K562 (cell line): ENCODE data around the gene TMEM60. TPM values are rescaled to one million over a fixed set of nuclear protein-coding genes. Genes with fewer than 3 reads are reported as not detected.

Experiments used
- ATAC-seq: fragments of 200-7000 bp; cut with Tn5 transposase; 3 replicates; pipeline ENCODE4 v1.9.1; 2020; ENCODE audit warnings: moderate library complexity
- BruUV-seq: library from RNA; stranded (reverse); fragments of 400-500 nt; replicated peaks from 2 replicates; lab custom pipeline; 2021; lab: Mats Ljungman, UMichigan
- CTCF ChIA-PET: fragments of 300-600 bp; formaldehyde crosslinking; extraction: SDS; loops from one replicate; lab custom pipeline; 2021; ENCODE audit warnings: low intra/inter-chr PET ratio; lab: Yijun Ruan, JAX
- POLR2A ChIA-PET: fragments of 300-600, 350-650 bp; sonication (Branson Sonifier 250); formaldehyde crosslinking; extraction: SDS; loops from one replicate; lab custom pipeline; 2021; ENCODE audit warnings: antibody characterized with exemption, inconsistent platforms; lab: Yijun Ruan, JAX
- DNase-seq, 4 experiments: peaks; one replicate each; pipeline versions ENCODE4 v3.0.0 to v3.0.0-alpha.2; 2011 to 2018; ENCODE audit warnings: low spot score in 3 of 4, mixed read lengths in 3 of 4; ENCODE audit errors: extremely low read depth in 1 of 4
- FAIRE-seq: peaks from 2 replicates; lab custom pipeline; 2011; peaks lifted over from hg19 to GRCh38; lab: Jason Lieb, UNC
- H2AFZ ChIP-seq: 2 replicates; pipeline ENCODE4 v1.6.0; 2011; ENCODE audit warnings: low read depth, low read length, control low read depth, inconsistent platforms
- H3K27ac ChIP-seq: fragments of 200-600 bp; 3 replicates; pipeline ENCODE4 v1.8.0; 2011; ENCODE audit warnings: low read depth, mild to moderate bottlenecking, control low read depth, inconsistent platforms, low read length, moderate library complexity, mixed read lengths; ENCODE audit errors: extremely low read depth
- H3K27me3 ChIP-seq, 2 experiments: fragments of 300-600 bp in 1 of 2; 2 replicates in 1 of 2; 3 replicates in 1 of 2; pipeline versions ENCODE4 v1.6.0 to v1.8.0; 2011; ENCODE audit warnings: inconsistent platforms in 2 of 2, low read length in 2 of 2, mild to moderate bottlenecking in 1 of 2, mixed read lengths in 1 of 2, moderate library complexity in 1 of 2; ENCODE audit not compliant: control insufficient read depth in 2 of 2, insufficient read depth in 2 of 2
- H3K36me3 ChIP-seq: fragments of 300-600 bp; 3 replicates; pipeline ENCODE4 v1.8.0; 2011; ENCODE audit warnings: mild to moderate bottlenecking, low read length, inconsistent platforms; ENCODE audit not compliant: control insufficient read depth, insufficient read depth
- H3K4me1 ChIP-seq, 2 experiments: fragments of 200-600 bp in 1 of 2; replicated peaks in 1 of 2; 2 replicates in 1 of 2; 3 replicates in 1 of 2; pipeline versions ENCODE4 v1.5.1 to v1.8.0; 2011; ENCODE audit warnings: inconsistent platforms in 2 of 2, low read length in 2 of 2, mild to moderate bottlenecking in 1 of 2, mixed read lengths in 1 of 2, moderate library complexity in 1 of 2; ENCODE audit not compliant: control insufficient read depth in 2 of 2, insufficient read depth in 2 of 2
- H3K4me2 ChIP-seq: 2 replicates; pipeline ENCODE4 v1.6.1; 2011; ENCODE audit warnings: low read length, control low read depth, inconsistent platforms, mixed read lengths; ENCODE audit not compliant: insufficient read depth
- H3K4me3 ChIP-seq: fragments of 200-600 bp; sonication (generic), shearing (Covaris generic); 2 replicates; pipeline ENCODE4 v1.5.1; 2016; ENCODE audit warnings: control low read depth, inconsistent platforms
- H3K79me2 ChIP-seq: fragments of 200-600 bp; 3 replicates; pipeline ENCODE4 v1.8.0; 2011; ENCODE audit warnings: low read length, inconsistent platforms; ENCODE audit not compliant: control insufficient read depth, insufficient read depth
- H3K9ac ChIP-seq, 2 experiments: 2 replicates each; pipeline versions ENCODE4 v1.6.0 to v1.6.1; 2011; ENCODE audit warnings: low read depth in 2 of 2, low read length in 2 of 2, control low read depth in 1 of 2, inconsistent platforms in 1 of 2, mild to moderate bottlenecking in 1 of 2, mixed read lengths in 1 of 2; ENCODE audit not compliant: insufficient read depth in 1 of 2
- H3K9me1 ChIP-seq: one replicate; pipeline ENCODE4 v1.6.0; 2011; ENCODE audit warnings: inconsistent platforms, mild to moderate bottlenecking, low read length, moderate library complexity; ENCODE audit not compliant: control insufficient read depth, insufficient read depth
- H3K9me3 ChIP-seq: replicated peaks from 2 replicates; pipeline ENCODE4 v1.5.1; 2011; ENCODE audit warnings: low read depth, low read length, inconsistent platforms; ENCODE audit not compliant: control insufficient read depth, insufficient read depth
- H4K20me1 ChIP-seq: replicated peaks from 2 replicates; pipeline ENCODE4 v1.6.1; 2011; ENCODE audit warnings: low read length, inconsistent platforms, mixed read lengths; ENCODE audit not compliant: control insufficient read depth, insufficient read depth
- AFF4 ChIP-seq: sonication (generic); formaldehyde crosslinking; IDR thresholded peaks from 2 replicates; pipeline ENCODE4 v1.8.0; 2023; ENCODE audit warnings: mild to moderate bottlenecking, missing genetic modification reagents
- BDP1 ChIP-seq: IDR thresholded peaks from 3 replicates; pipeline ENCODE4 v1.6.1; 2011; ENCODE audit not compliant: insufficient read length, insufficient read depth
- GATAD2B ChIP-seq: fragments of 450-650 bp; IDR thresholded peaks from 2 replicates; pipeline ENCODE4 v1.6.1; 2017; ENCODE audit warnings: mild to moderate bottlenecking, borderline replicate concordance
- MED1 ChIP-seq: sonication (generic); formaldehyde crosslinking; IDR thresholded peaks from 2 replicates; pipeline ENCODE4 v1.8.1; 2023; ENCODE audit warnings: missing genetic modification reagents, borderline replicate concordance
- MTA1 ChIP-seq: fragments of 450-650 bp; IDR thresholded peaks from 2 replicates; pipeline ENCODE4 v1.6.1; 2017; ENCODE audit warnings: borderline replicate concordance
- NBN ChIP-seq: fragments of 450-650 bp; IDR thresholded peaks from 2 replicates; pipeline ENCODE4 v1.6.1; 2016; ENCODE audit warnings: low read depth, mild to moderate bottlenecking
- RAD51 ChIP-seq: fragments of 450-650 bp; IDR thresholded peaks from 2 replicates; pipeline ENCODE4 v1.7.1; 2016; ENCODE audit warnings: low read depth, mild to moderate bottlenecking, borderline replicate concordance
- ZBTB9 ChIP-seq: fragments of 450-650 bp; formaldehyde crosslinking; IDR thresholded peaks from 2 replicates; pipeline ENCODE4 v1.4.0; 2020; ENCODE audit warnings: mild to moderate bottlenecking, moderate library complexity
- WGBS: fragments of 100-300 bp; shearing (Covaris generic); methylation state at CpG from one replicate; pipeline ENCODE4 v1.1.6; 2016; ENCODE audit warnings: low coverage, mixed read lengths; ENCODE audit not compliant: insufficient coverage; ENCODE audit errors: missing lambda C conversion rate; 5-methylcytosine and 5-hydroxymethylcytosine counted together
- in situ Hi-C: fragments of 300-500 bp; cut with MboI; formaldehyde crosslinking; loops from 4 replicates; pipeline ENCODE4 v1.15.0; 2018; ENCODE audit warnings: inconsistent platforms, mixed read lengths
- intact Hi-C: fragments of 100-400 bp; cut with micrococcal nuclease; formaldehyde crosslinking; loops from 2 replicates; pipeline ENCODE4 v1.14.2; 2022
- polyA plus RNA-seq, 8 experiments: library from polyadenylated mRNA; depleted of rRNA in 4 of 8; stranded (reverse) in 5 of 8; unstranded in 3 of 8; fragments of >200 nt; fragmentation: Nextera tagmentation in 2 of 8; fragmentation: Illumina TruSeq in 1 of 8; extraction: Ambion mirVana in 2 of 8; extraction: Trizol in 1 of 8; gene quantifications; 2 replicates each; pipeline versions ENCODE4 v1.2.1 to v1.2.3, GENCODE V29; 2011 to 2014; ENCODE audit warnings: inconsistent platforms in 1 of 8, missing spikeins in 1 of 8
- total RNA-seq, 7 experiments: library from RNA; depleted of rRNA in 6 of 7; stranded (reverse); fragments of >200 nt in 6 of 7; fragmentation: Illumina TruSeq in 2 of 7; extraction: Trizol in 2 of 7; gene quantifications; 2 replicates each; pipeline versions ENCODE4 v1.2.1 to v1.2.3, GENCODE V29; 2011 to 2021; ENCODE audit warnings: low replicate concordance in 1 of 7
- TF ChIP-seq, protein P1 (sequence below): IDR thresholded peaks from 3 replicates; pipeline ENCODE4 v1.6.1; 2011; ENCODE audit warnings: borderline replicate concordance, mild to moderate bottlenecking; ENCODE audit not compliant: insufficient read length, insufficient read depth
- TF ChIP-seq, protein P2 (sequence below): sonication (generic); formaldehyde crosslinking; IDR thresholded peaks from 2 replicates; pipeline ENCODE4 v1.8.0; 2022; ENCODE audit warnings: mild to moderate bottlenecking, missing genetic modification reagents

Gene TMEM60
- total and polyA plus RNA-seq, 9 of the 15 experiments (the other 6 are each of a cell fraction or from before 2014, with no cell fraction given) = 12.5 to 140 (median 38.4) TPM

DNA sequence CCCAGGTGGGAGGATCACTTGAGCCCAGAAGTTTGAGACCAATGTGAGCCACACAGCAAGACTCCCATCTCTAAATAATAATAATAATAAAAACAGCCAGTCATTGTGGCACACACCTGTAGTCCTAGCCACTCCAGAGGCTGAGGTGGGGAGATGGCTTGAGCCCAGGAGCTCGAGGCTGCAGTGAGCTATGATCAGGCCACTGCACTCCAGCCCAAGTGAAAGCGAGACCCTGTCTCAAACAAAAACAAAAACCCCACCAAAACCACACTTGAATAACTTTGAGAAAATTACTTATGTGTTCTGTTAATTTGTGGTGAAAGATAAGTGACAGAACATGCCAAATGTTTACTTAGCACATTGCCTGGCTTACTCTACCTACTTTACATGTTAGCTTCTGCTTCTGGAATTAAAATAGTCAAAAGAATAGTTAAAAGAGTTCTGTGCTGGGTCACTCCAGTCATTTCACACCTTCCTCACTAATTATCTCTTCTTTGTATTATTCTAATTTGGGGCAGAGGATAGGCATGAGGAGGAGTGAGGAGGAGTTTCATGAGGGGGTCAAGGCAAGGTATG, 9.8 kb downstream of the TMEM60 start:
- POLR2A ChIA-PET = interaction anchor here (1.3 kb wide), 1 partner anchor 10 kb away, joined by 5 read pairs; the partner anchor contains the start of genes PHTF2 and TMEM60
- TF ChIP-seq RAD51 = no peak
- no peak for TF ChIP-seq MED1 (CRISPR knock-in tag)
- no peak for TF ChIP-seq MTA1
- no peak for TF ChIP-seq GATAD2B
- TF ChIP-seq, protein P1, sequence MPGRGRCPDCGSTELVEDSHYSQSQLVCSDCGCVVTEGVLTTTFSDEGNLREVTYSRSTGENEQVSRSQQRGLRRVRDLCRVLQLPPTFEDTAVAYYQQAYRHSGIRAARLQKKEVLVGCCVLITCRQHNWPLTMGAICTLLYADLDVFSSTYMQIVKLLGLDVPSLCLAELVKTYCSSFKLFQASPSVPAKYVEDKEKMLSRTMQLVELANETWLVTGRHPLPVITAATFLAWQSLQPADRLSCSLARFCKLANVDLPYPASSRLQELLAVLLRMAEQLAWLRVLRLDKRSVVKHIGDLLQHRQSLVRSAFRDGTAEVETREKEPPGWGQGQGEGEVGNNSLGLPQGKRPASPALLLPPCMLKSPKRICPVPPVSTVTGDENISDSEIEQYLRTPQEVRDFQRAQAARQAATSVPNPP = no peak
- TF ChIP-seq BDP1 = no peak
- TF ChIP-seq AFF4 (CRISPR knock-in tag) = no peak
- TF ChIP-seq NBN = no peak
- TF ChIP-seq, protein P2, sequence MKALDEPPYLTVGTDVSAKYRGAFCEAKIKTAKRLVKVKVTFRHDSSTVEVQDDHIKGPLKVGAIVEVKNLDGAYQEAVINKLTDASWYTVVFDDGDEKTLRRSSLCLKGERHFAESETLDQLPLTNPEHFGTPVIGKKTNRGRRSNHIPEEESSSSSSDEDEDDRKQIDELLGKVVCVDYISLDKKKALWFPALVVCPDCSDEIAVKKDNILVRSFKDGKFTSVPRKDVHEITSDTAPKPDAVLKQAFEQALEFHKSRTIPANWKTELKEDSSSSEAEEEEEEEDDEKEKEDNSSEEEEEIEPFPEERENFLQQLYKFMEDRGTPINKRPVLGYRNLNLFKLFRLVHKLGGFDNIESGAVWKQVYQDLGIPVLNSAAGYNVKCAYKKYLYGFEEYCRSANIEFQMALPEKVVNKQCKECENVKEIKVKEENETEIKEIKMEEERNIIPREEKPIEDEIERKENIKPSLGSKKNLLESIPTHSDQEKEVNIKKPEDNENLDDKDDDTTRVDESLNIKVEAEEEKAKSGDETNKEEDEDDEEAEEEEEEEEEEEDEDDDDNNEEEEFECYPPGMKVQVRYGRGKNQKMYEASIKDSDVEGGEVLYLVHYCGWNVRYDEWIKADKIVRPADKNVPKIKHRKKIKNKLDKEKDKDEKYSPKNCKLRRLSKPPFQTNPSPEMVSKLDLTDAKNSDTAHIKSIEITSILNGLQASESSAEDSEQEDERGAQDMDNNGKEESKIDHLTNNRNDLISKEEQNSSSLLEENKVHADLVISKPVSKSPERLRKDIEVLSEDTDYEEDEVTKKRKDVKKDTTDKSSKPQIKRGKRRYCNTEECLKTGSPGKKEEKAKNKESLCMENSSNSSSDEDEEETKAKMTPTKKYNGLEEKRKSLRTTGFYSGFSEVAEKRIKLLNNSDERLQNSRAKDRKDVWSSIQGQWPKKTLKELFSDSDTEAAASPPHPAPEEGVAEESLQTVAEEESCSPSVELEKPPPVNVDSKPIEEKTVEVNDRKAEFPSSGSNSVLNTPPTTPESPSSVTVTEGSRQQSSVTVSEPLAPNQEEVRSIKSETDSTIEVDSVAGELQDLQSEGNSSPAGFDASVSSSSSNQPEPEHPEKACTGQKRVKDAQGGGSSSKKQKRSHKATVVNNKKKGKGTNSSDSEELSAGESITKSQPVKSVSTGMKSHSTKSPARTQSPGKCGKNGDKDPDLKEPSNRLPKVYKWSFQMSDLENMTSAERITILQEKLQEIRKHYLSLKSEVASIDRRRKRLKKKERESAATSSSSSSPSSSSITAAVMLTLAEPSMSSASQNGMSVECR (CRISPR knock-in tag) = no peak
- no peak for TF ChIP-seq ZBTB9 (CRISPR knock-in tag)
- TF ChIP-seq, all 486 proteins: peak for 0
- H3K27ac ChIP-seq = no peak overlapping the region
- H3K9ac ChIP-seq = no peak overlapping the region
- H4K20me1 ChIP-seq = no peaks in the 10 kb centered on the region
- 89% methylated on average over 2 of the region's 2 CpGs for WGBS
- H3K27me3 ChIP-seq = no peaks in the 10 kb centered on the region
- DNase-seq (no peak), ATAC-seq (no peak), FAIRE-seq (no peak)
- intact Hi-C loops = no loop called here
- peaks cover 14% of the 10 kb centered on the region; the same call in 2 of the 3 replicates for H3K36me3 ChIP-seq
- no peak overlapping the region for H2AFZ ChIP-seq
- H3K9me3 ChIP-seq = peaks cover 3% of the 10 kb centered on the region; the same call in 1 of the 2 replicates
- in situ Hi-C loops = no loop called here
- CTCF ChIA-PET = no interaction called here
- H3K4me3 ChIP-seq = no peak overlapping the region
- H3K9me1 ChIP-seq = no peaks in the 10 kb centered on the region
- no peaks in the 10 kb centered on the region for H3K79me2 ChIP-seq
- H3K4me1 ChIP-seq = peaks cover 0 to 3% of the 10 kb centered on the region in 2 experiments; a peak in 1 of 5 replicates
- no peak overlapping the region for H3K4me2 ChIP-seq
- no TSS peak for BruUV-seq
